Psoas muscle (tissue), 8 donors: Measurements from ENCODE around the gene TCP1. TPM values are rescaled to one million over a fixed set of nuclear protein-coding genes. Genes with fewer than 3 reads are reported as not detected.

Experiments used
- ATAC-seq, 4 donors: fragments of 200-7000 bp; cut with Tn5 transposase; one replicate each; pipeline ENCODE4 v1.9.1; 2020; ENCODE audit warnings: moderate library complexity in 3 of 4, mild to moderate bottlenecking in 2 of 4
- DNase-seq, 2 donors: peaks; one replicate each; pipeline ENCODE4 v3.0.0-alpha.2; 2020
- H3K27ac ChIP-seq: fragments of 200-600 bp; one replicate; pipeline ENCODE4 v1.8.0; 2022
- H3K27me3 ChIP-seq, 3 donors: fragments of 200-600 bp in 1 of 3; one replicate each; pipeline versions ENCODE4 v1.6.1 to v1.8.0; 2013 to 2022; ENCODE audit warnings: low read length in 2 of 3, mild to moderate bottlenecking in 2 of 3, moderate library complexity in 1 of 3; ENCODE audit not compliant: insufficient read depth in 3 of 3
- H3K36me3 ChIP-seq, 2 donors: fragments of 200-600 bp in 1 of 2; one replicate each; pipeline versions ENCODE4 v1.6.1 to v1.8.0; 2013 to 2022; ENCODE audit warnings: low read depth in 1 of 2, mild to moderate bottlenecking in 1 of 2, moderate library complexity in 1 of 2; ENCODE audit not compliant: insufficient read depth in 1 of 2
- H3K4me1 ChIP-seq: fragments of 200-600 bp; one replicate; pipeline ENCODE4 v1.8.0; 2022
- H3K4me3 ChIP-seq: fragments of 200-600 bp; one replicate; pipeline ENCODE4 v1.8.0; 2022; ENCODE audit warnings: mild to moderate bottlenecking
- H3K9me3 ChIP-seq: fragments of 200-600 bp; one replicate; pipeline ENCODE4 v1.8.0; 2022
- WGBS, 3 donors: extraction: QIAGEN DNeasy Blood & Tissue Kit; methylation state at CpG; one replicate each; pipeline versions ENCODE4 v1.1.6 to v1.1.7; 2013; 5-methylcytosine and 5-hydroxymethylcytosine counted together
- intact Hi-C, 2 donors: fragments of 100-400 bp; cut with DNase I; formaldehyde crosslinking; loops; one replicate each; pipeline versions ENCODE4 v1.11.0 to v1.14.2; 2022
- polyA plus RNA-seq, 3 donors: library from polyadenylated mRNA; stranded (reverse); fragments of 200-250 nt; gene quantifications; one replicate each; pipeline ENCODE4 v1.2.3, GENCODE V29; 2013
- total RNA-seq, 4 donors: library from RNA; stranded (reverse); fragmentation: NEBNext Ultra II Directional in 2 of 4; extraction: Animal tissue kit (Norgen Biotek cat#: 25700) in 2 of 4; gene quantifications; one replicate each; pipeline versions ENCODE4 v1.2.1 to v1.2.4, GENCODE V29; 2021 to 2023
- TF ChIP-seq, protein P1 (sequence below): fragments of 200-600 bp; IDR thresholded peaks from one replicate; pipeline ENCODE4 v1.8.0; 2022; ENCODE audit warnings: antibody characterized with exemption
- donor health status: healthy with polysubstance abuse.
- donor health status: DM: no; HTN: no; CAD: no; lungs with moderate emphysema.
- donor health status: Bipolar disorder and iron deficiency.
- donor health status: healthy.
- donor health status: DM: yes; HTN: yes; CAD: no.
- donor health status: DM: no; HTN: no; CAD: no.
- donor health status: DM: no; HTN: no; CAD: no.
- donor health status: DM: yes; HTN: yes; CAD: no.

TCP1 gene
- total and polyA plus RNA-seq, 7 donors, result 153 to 307 (median 215) TPM

DNA sequence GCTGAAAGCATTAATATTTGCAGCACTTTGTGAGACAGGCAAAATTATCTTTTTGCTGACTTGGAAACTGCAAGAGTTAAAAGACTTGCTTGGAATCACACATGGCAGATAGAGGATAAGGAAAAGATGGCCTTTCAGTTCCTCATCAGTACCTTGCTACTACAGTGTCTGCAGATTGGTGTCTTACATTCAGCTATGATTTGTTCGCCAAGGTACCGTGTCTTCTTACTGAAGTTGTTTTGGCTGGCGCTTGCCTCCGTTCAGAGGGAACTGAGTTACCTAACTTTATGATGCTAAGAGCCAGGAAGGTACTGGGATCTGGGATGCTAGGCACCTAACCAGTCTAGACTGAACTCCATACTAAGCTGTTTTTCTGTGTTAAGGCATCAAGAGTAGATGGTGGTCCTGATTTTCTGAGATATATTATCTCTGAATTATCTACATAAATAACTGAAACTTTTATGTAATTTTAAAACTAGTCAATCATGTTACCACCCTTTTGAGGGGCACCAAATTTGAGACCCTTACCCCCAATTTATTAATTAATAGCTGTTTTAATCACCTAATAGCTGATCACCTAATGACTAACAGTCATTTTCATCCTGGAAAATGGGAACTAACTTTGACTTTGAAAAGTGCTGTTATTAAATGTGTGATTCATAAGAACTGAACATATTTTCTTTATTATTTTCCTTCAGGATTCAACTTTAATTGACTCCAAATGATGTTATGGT is 59.6 kb downstream of the TCP1 start:
- TF ChIP-seq, protein P1, sequence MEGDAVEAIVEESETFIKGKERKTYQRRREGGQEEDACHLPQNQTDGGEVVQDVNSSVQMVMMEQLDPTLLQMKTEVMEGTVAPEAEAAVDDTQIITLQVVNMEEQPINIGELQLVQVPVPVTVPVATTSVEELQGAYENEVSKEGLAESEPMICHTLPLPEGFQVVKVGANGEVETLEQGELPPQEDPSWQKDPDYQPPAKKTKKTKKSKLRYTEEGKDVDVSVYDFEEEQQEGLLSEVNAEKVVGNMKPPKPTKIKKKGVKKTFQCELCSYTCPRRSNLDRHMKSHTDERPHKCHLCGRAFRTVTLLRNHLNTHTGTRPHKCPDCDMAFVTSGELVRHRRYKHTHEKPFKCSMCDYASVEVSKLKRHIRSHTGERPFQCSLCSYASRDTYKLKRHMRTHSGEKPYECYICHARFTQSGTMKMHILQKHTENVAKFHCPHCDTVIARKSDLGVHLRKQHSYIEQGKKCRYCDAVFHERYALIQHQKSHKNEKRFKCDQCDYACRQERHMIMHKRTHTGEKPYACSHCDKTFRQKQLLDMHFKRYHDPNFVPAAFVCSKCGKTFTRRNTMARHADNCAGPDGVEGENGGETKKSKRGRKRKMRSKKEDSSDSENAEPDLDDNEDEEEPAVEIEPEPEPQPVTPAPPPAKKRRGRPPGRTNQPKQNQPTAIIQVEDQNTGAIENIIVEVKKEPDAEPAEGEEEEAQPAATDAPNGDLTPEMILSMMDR, result no peak
- Histone ChIP-seq H3K4me3 (peak overlapping the region; percentile 90), H3K4me1 (peaks cover 55% of the 10 kb centered on the region), H3K27me3 (no peaks in the 10 kb centered on the region), H3K9me3 (no peaks in the 10 kb centered on the region), H3K36me3 (no peaks in the 10 kb centered on the region), H3K27ac (peak overlapping the region; percentile 97)
- peak in 1 of 2 donors; percentile 75 for DNase-seq
- intact Hi-C loops, result loop anchor here in 1 of 2 donors (2.0 to 5.0 kb wide), 2 partner anchors 37 to 58 kb away; partner anchors contain the start of genes SOD2 and TCP1
- 11 to 29% (median 18%) methylated on average over 4 of the region's 4 CpGs for WGBS, 3 donors
- ATAC-seq, result peak in 3 of 4 donors; percentile 15 to 58 (median 37)

DNA sequence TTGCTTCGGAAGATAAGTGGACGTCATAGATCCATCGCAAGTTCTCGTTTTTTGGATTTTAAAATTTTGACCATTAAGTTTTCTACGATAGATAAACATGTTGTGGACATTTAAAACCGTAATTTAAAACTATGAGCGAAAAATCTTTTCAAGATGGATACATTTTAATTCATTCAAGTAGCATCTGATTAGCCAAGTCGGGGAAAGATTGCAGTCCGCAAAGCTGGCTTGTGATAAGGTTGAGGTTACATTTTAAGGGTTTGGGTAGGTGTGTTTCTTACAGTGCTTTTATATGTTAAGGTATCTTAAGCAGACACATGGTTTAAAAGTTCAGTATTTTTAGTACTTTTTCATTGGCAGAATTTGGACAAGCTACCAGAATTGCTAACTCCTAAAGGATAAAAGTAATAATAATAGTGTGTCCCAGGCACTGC is 60.9 kb downstream of the TCP1 start:
- H3K4me1 ChIP-seq, result peaks cover 53% of the 10 kb centered on the region
- peaks cover 0 to 10% of the 10 kb centered on the region in 2 donors for H3K36me3 ChIP-seq
- no peaks in the 10 kb centered on the region for H3K27me3 ChIP-seq
- ATAC-seq (no peak), DNase-seq (no peak)
- intact Hi-C loops, result loop anchor here in 1 of 2 donors (2.0 kb wide), 1 partner anchor 36 kb away; the partner anchor contains the start of gene SOD2
- 2 to 4% (median 3%) methylated on average over 9 of the region's 9 CpGs for WGBS, 3 donors
- peak overlapping the region; percentile 90 for H3K4me3 ChIP-seq
- no peaks in the 10 kb centered on the region for H3K9me3 ChIP-seq
- TF ChIP-seq, protein P1, result no peak
- H3K27ac ChIP-seq, result peak overlapping the region; percentile 97

Other genes with a start within 250 kb of the TCP1 start
- 1,000 to 10,000 TPM in 3 of 4 donors, 100 to 1,000 TPM in 1; 573 to 7,738 (median 3,937) TPM for gene SOD2, start 96.4 kb downstream of the TCP1 start, total RNA-seq
- gene SOD2, start 96.4 kb downstream of the TCP1 start, polyA plus RNA-seq, result over 10,000 TPM in 1 of 3 donors, 1,000 to 10,000 TPM in 2; 5,251 to 11,097 (median 6,044) TPM
- gene WTAP, start 62.1 kb downstream of the TCP1 start, total RNA-seq, result 100 to 1,000 TPM in 3 of 4 donors, 10 to 100 TPM in 1; 51.8 to 199 (median 107) TPM
- gene WTAP, start 62.1 kb downstream of the TCP1 start, polyA plus RNA-seq, result 100 to 1,000 TPM; 131 to 284 (median 265) TPM
- 1 to 10 TPM; 2.1 to 3.0 (median 2.6) TPM for gene ACAT2, start 27.6 kb downstream of the TCP1 start, total RNA-seq
- 1 to 10 TPM; 1.8 to 3.0 (median 2.3) TPM for gene ACAT2, start 27.6 kb downstream of the TCP1 start, polyA plus RNA-seq
- gene MRPL18, start 865 bp upstream of the TCP1 start, total RNA-seq, result 10 to 100 TPM; 45.0 to 71.9 (median 60.1) TPM
- 100 to 1,000 TPM in 2 of 3 donors, 10 to 100 TPM in 1; 98.7 to 149 (median 145) TPM for gene MRPL18, start 865 bp upstream of the TCP1 start, polyA plus RNA-seq
- under 1 TPM in 2 of 4 donors, not detected in 2; 0.17 to 0.49 TPM for gene PNLDC1, start 10.7 kb upstream of the TCP1 start, total RNA-seq
- gene PNLDC1, start 10.7 kb upstream of the TCP1 start, polyA plus RNA-seq, result under 1 TPM; 0.09 to 0.25 (median 0.13) TPM
- not detected for gene MAS1, start 101.4 kb upstream of the TCP1 start, total RNA-seq
- gene MAS1, start 101.4 kb upstream of the TCP1 start, polyA plus RNA-seq, result not detected
- gene IGF2R, start 179.5 kb upstream of the TCP1 start, total RNA-seq, result 100 to 1,000 TPM; 113 to 167 (median 157) TPM
- 10 to 100 TPM; 40.1 to 91.0 (median 48.4) TPM for gene IGF2R, start 179.5 kb upstream of the TCP1 start, polyA plus RNA-seq